NOMO-1 treated with DMSO at 0.1 percent for 48 hours (cell line): ENCODE measurements around the gene GJD3.
"Not testable (repeated sequence)": the region's sequence is repeated elsewhere in the genome, so short reads cannot be mapped to it uniquely, and the experiment has no call there.

Experiments
- DNase-seq: peaks from one replicate; lab custom pipeline; 2025; ENCODE audit not compliant: unreplicated experiment; lab: John Stamatoyannopoulos, UW

Gene GJD3

GRCh38 chr17:40369923-40370322 is 5.4 kb upstream of the GJD3 start:
- DNase-seq: no peak

- DNase-seq: not testable (repeated sequence)
Observed at GRCh38 chr17:40367728-40368127, 3.2 kb upstream of the GJD3 start.

- no peak for DNase-seq
Observed at GRCh38 chr17:40366861-40367518, 2.5 kb upstream of the GJD3 start.

- no peak for DNase-seq
Observed at GRCh38 chr17:40366076-40366860, 1.7 kb upstream of the GJD3 start.

- no peak for DNase-seq
Observed at GRCh38 chr17:40364906-40365305, 369 bp upstream of the GJD3 start.

- peak; percentile 43 for DNase-seq
Observed at GRCh38 chr17:40363111-40363827, 1.3 kb downstream of the GJD3 start.

GRCh38 chr17:40362696-40363110 is 1.8 kb downstream of the GJD3 start:
- DNase-seq: peak; percentile 80

- DNase-seq: no peak
Observed at GRCh38 chr17:40361925-40362695, 2.4 kb downstream of the GJD3 start.

- DNase-seq: no peak
Observed at GRCh38 chr17:40361063-40361924, 3.2 kb downstream of the GJD3 start.

GRCh38 chr17:40360091-40360490 is 4.4 kb downstream of the GJD3 start:
- DNase-seq: no peak

GRCh38 chr17:40358323-40359038 is 6.1 kb downstream of the GJD3 start:
- DNase-seq: peak; percentile 81

GRCh38 chr17:40356990-40357881 is 7.3 kb downstream of the GJD3 start:
- no peak for DNase-seq

GRCh38 chr17:40355804-40356758 is 8.5 kb downstream of the GJD3 start:
- DNase-seq: no peak

- DNase-seq: peak; percentile 33
Observed at GRCh38 chr17:40355123-40355803, 9.3 kb downstream of the GJD3 start.

- no peak for DNase-seq
Observed at GRCh38 chr17:40354221-40355122, 10.1 kb downstream of the GJD3 start.
